Upper lobe of left lung (tissue), 6 donors: Measurements from ENCODE around the gene PSMD5. TPM values are rescaled to one million over a fixed set of nuclear protein-coding genes. Genes with fewer than 3 reads are reported as not detected.

Source experiments
- ATAC-seq, 2 donors: fragments of 200-7000 bp; cut with Tn5 transposase; one replicate each; pipeline ENCODE4 v1.9.1; 2022; ENCODE audit warnings: mild to moderate bottlenecking in 2 of 2, moderate library complexity in 2 of 2; ENCODE audit not compliant: low FRiP score in 2 of 2
- DNase-seq, 2 donors: peaks; one replicate each; pipeline ENCODE4 v3.0.0-alpha.2; 2019 to 2020
- H3K27ac ChIP-seq, 4 donors: fragments of 200-600 bp; sonication (generic); one replicate each; pipeline ENCODE4 v1.5.1; 2016 to 2019
- H3K27me3 ChIP-seq, 4 donors: fragments of 200-600 bp; sonication (generic); one replicate each; pipeline ENCODE4 v1.5.1; 2017 to 2019
- H3K36me3 ChIP-seq, 4 donors: fragments of 200-600 bp; sonication (generic); one replicate each; pipeline ENCODE4 v1.5.1; 2016 to 2019
- H3K4me1 ChIP-seq, 4 donors: fragments of 200-600 bp; sonication (generic); one replicate each; pipeline ENCODE4 v1.5.1; 2018 to 2019
- H3K4me3 ChIP-seq, 4 donors: fragments of 200-600 bp; sonication (generic); one replicate each; pipeline ENCODE4 v1.5.1; 2017 to 2019; ENCODE audit warnings: mild to moderate bottlenecking in 2 of 4, moderate library complexity in 1 of 4
- H3K9me3 ChIP-seq, 4 donors: fragments of 200-600 bp; sonication (generic); one replicate each; pipeline ENCODE4 v1.5.1; 2018 to 2019
- CTCF ChIP-seq, 6 experiments: fragments of 450-650 bp in 4 of 6; fragments of 200-600 bp in 2 of 6; sonication (generic) in 2 of 6; IDR thresholded peaks; one replicate each; pipeline ENCODE4 v1.5.1; 2016 to 2019; ENCODE audit warnings: antibody characterized with exemption in 6 of 6
- EP300 ChIP-seq, 4 donors: sonication (generic); formaldehyde crosslinking; IDR thresholded peaks; one replicate each; pipeline ENCODE4 v1.5.1; 2017; ENCODE audit warnings: antibody characterized with exemption in 4 of 4, control low read depth in 2 of 4
- POLR2A ChIP-seq, 4 donors: fragments of 450-650 bp; IDR thresholded peaks; one replicate each; pipeline ENCODE4 v1.5.1; 2016 to 2017; ENCODE audit warnings: antibody characterized with exemption in 4 of 4, mild to moderate bottlenecking in 2 of 4
- POLR2AphosphoS5 ChIP-seq, 2 donors: sonication (generic); formaldehyde crosslinking; IDR thresholded peaks; one replicate each; pipeline ENCODE4 v1.5.1; 2017; ENCODE audit warnings: antibody characterized with exemption in 2 of 2
- WGBS, 2 donors: methylation state at CpG; one replicate each; pipeline ENCODE4 v1.1.5; 2017 to 2018; 5-methylcytosine and 5-hydroxymethylcytosine counted together
- total RNA-seq, 6 donors: library from RNA; depleted of rRNA in 4 of 6; stranded (reverse); fragments of >200 nt in 4 of 6; gene quantifications; one replicate each; pipeline versions ENCODE4 v1.1.0 to v1.2.1, GENCODE V29; 2016 to 2021
- donor health status: DM: no; HTN: no; CAD: no; lungs with moderate emphysema.
- donor health status: DM: no; HTN: yes; CAD: no; lungs with severe emphysema.

PSMD5 gene
- total RNA-seq, 6 donors from 2014 or later = 11.4 to 56.8 (median 40.1) TPM

- Histone ChIP-seq H3K27ac (peak overlapping the region; percentile 76 to 93 (median 91)), H3K36me3 (peaks cover 0 to 14% (median 10%) of the 10 kb centered on the region in 4 donors), H3K27me3 (no peaks in the 10 kb centered on the region), H3K9me3 (no peaks in the 10 kb centered on the region), H3K4me1 (peaks cover 10 to 18% (median 13%) of the 10 kb centered on the region in 4 donors), H3K4me3 (peak overlapping the region; percentile 1 to 70 (median 62))
- TF ChIP-seq CTCF (IDR thresholded peaks at IDR 0.05) (peak in 2 of 6 experiments; percentile 28 to 36), POLR2A (IDR thresholded peaks at IDR 0.05) (peak in 3 of 4 donors; percentile 38 to 60 (median 52)), EP300 (IDR thresholded peaks at IDR 0.05) (no peak), POLR2AphosphoS5 (IDR thresholded peaks at IDR 0.05) (peak; percentile 50)
- ATAC-seq (no peak), DNase-seq (no peak)
- WGBS, 2 donors = 1 to 14% methylated on average over 5 to 11 of the region's 11 CpGs
Measured at GRCh38 chr9:120868339-120868675, 25.6 kb upstream of the PSMD5 start.

GRCh38 chr9:120867676-120868338 is 25.1 kb upstream of the PSMD5 start:
- WGBS, 2 donors = 89 to 93% methylated on average over 15 of the region's 15 CpGs
- TF ChIP-seq POLR2A (IDR thresholded peaks at IDR 0.05) (no peak), POLR2AphosphoS5 (IDR thresholded peaks at IDR 0.05) (no peak), EP300 (IDR thresholded peaks at IDR 0.05) (no peak), CTCF (IDR thresholded peaks at IDR 0.05) (no peak)
- H3K36me3 ChIP-seq = peaks cover 0 to 14% (median 11%) of the 10 kb centered on the region in 4 donors
- peaks cover 10 to 16% (median 13%) of the 10 kb centered on the region in 4 donors for H3K4me1 ChIP-seq
- no peaks in the 10 kb centered on the region for H3K27me3 ChIP-seq
- ATAC-seq (no peak), DNase-seq (no peak)
- peak overlapping the region in 3 of 4 donors; percentile 61 to 70 (median 63) for H3K4me3 ChIP-seq
- H3K9me3 ChIP-seq = no peaks in the 10 kb centered on the region
- H3K27ac ChIP-seq = peak overlapping the region; percentile 76 to 93 (median 91)

- Histone ChIP-seq H3K36me3 (peaks cover 0 to 25% (median 20%) of the 10 kb centered on the region in 4 donors), H3K27ac (no peak overlapping the region), H3K4me1 (peaks cover 10 to 16% (median 13%) of the 10 kb centered on the region in 4 donors), H3K9me3 (no peaks in the 10 kb centered on the region), H3K4me3 (no peak overlapping the region), H3K27me3 (no peaks in the 10 kb centered on the region)
- no peak for DNase-seq
- TF ChIP-seq POLR2AphosphoS5 (IDR thresholded peaks at IDR 0.05) (no peak), CTCF (IDR thresholded peaks at IDR 0.05) (no peak), EP300 (IDR thresholded peaks at IDR 0.05) (no peak), POLR2A (IDR thresholded peaks at IDR 0.05) (no peak)
- WGBS, 2 donors = 93 to 98% methylated on average over 6 of the region's 6 CpGs
- no peak for ATAC-seq
Measured at GRCh38 chr9:120866651-120867050, 23.9 kb upstream of the PSMD5 start.

GRCh38 chr9:120865809-120866208 is 23.1 kb upstream of the PSMD5 start:
- Histone ChIP-seq H3K27me3 (no peaks in the 10 kb centered on the region), H3K4me3 (no peak overlapping the region), H3K36me3 (peaks cover 0 to 33% (median 27%) of the 10 kb centered on the region in 4 donors), H3K4me1 (peaks cover 10 to 16% (median 13%) of the 10 kb centered on the region in 4 donors), H3K9me3 (no peaks in the 10 kb centered on the region), H3K27ac (peak overlapping the region in 1 of 4 donors; percentile 18)
- TF ChIP-seq EP300 (IDR thresholded peaks at IDR 0.05) (no peak), POLR2A (IDR thresholded peaks at IDR 0.05) (no peak), CTCF (IDR thresholded peaks at IDR 0.05) (no peak), POLR2AphosphoS5 (IDR thresholded peaks at IDR 0.05) (no peak)
- ATAC-seq (no peak), DNase-seq (no peak)
- WGBS, 2 donors = 58 to 61% methylated on average over 5 of the region's 5 CpGs
